ENCODE results near the gene MOSPD3. TPM values are rescaled to one million over a fixed set of nuclear protein-coding genes. Genes with fewer than 3 reads are reported as not detected.

Gene MOSPD3
- total and polyA plus RNA-seq, 2 of the 8 experiments (the other 6 are each of a cell fraction or from before 2014, with no cell fraction given): 20.7 to 21.4 TPM

DNA sequence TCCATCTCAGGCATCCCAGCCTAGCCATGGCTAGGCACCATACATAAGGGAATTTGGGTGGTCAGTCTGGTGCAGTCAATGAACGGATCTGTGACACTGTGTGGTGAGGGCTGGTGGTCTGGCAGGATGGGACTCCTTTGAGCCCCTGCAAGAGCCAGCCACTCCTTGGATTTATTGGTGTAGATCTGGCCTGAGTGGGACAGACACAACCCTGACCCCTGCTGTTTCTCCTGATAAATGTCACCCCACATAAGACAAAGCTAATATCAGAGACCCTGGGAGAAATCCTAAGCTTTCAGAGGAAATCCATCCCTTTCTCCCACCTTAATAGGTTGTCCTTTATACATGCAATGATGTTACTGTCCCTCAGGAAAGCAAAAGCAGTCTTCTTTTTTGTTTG is 23.9 kb upstream of the MOSPD3 start:
- POLR2A ChIA-PET (ENCODE audit: partially characterized antibody): interaction anchor here (0.6 to 10.0 kb wide), 9 partner anchors 9 to 159 kb away, joined by 3 to 172 read pairs (median 3); partner anchors contain the start of genes MEPCE, MOSPD3, PCOLCE and ZCWPW1
- no peak overlapping the region for H2BK20ac ChIP-seq (ENCODE audit: low read length)
- H3K9me3 ChIP-seq (ENCODE audit: insufficient read depth in 2 of 2, low read depth in 1 of 2, low read length in 1 of 2): no peaks in the 10 kb centered on the region
- no peak overlapping the region for H4K91ac ChIP-seq (replicated peaks; ENCODE audit: insufficient read length, low read length)
- no peaks in the 10 kb centered on the region; the same call in 1 of the 2 replicates for H3K79me1 ChIP-seq (ENCODE audit: low read depth, low read length)
- H2BK5ac ChIP-seq (ENCODE audit: low read depth, low read length): no peak overlapping the region
- no peaks in the 10 kb centered on the region for H3K36me3 ChIP-seq (ENCODE audit: control insufficient read depth in 2 of 4, insufficient read depth in 4 of 4, low read length in 3 of 4)
- no peak overlapping the region for H2BK120ac ChIP-seq (replicated peaks; ENCODE audit: low read depth, low read length)
- peaks cover 0 to 4% of the 10 kb centered on the region in 2 experiments for H4K20me1 ChIP-seq (replicated peaks in 1 of 2; ENCODE audit: control insufficient read depth in 1 of 2, insufficient read depth in 2 of 2, low read length in 2 of 2)
- H3K18ac ChIP-seq (ENCODE audit: extremely low read depth, low read length): no peak overlapping the region
- H2BK12ac ChIP-seq (ENCODE audit: low read depth, low read length): no peak overlapping the region
- WGBS, 2 experiments (ENCODE audit: extremely low coverage in 1 of 2, insufficient coverage in 1 of 2, insufficient read length in 1 of 2, insufficient replicate concordance in 2 of 2, low coverage in 1 of 2, low lambda C conversion rate in 2 of 2, missing lambda C conversion rate in 1 of 2): 81% methylated on average over 1 of the region's 1 CpG; no CpG with 5 or more reads in 1 of the 2 experiments
- H3K4ac ChIP-seq (replicated peaks; ENCODE audit: insufficient read length, low read depth, low read length): no peak overlapping the region
- H4K8ac ChIP-seq (ENCODE audit: extremely low read depth, insufficient read depth, low read length): no peak overlapping the region; the same call in 1 of the 2 replicates
- H3K56ac ChIP-seq (replicated peaks; ENCODE audit: insufficient read length, low read depth, low read length): no peak overlapping the region
- no peak overlapping the region for H3K14ac ChIP-seq (ENCODE audit: insufficient read length)
- FAIRE-seq (no peak), DNase-seq (ENCODE audit: low read depth in 1 of 2, low spot score in 2 of 2) (no peak)
- H3K9ac ChIP-seq (replicated peaks in 1 of 4; ENCODE audit: extremely low read depth in 1 of 4, low read depth in 3 of 4, low read length in 3 of 4): no peak overlapping the region
- CTCF ChIA-PET (ENCODE audit: partially characterized antibody): interaction anchor here (0.6 to 11.4 kb wide), 21 partner anchors 11 to 1830 kb away, joined by 3 to 171 read pairs (median 5); partner anchors contain the start of genes MOSPD3 and PCOLCE
- no peak overlapping the region for H3K4me2 ChIP-seq (ENCODE audit: insufficient read depth in 1 of 2, low read depth in 2 of 2, low read length in 2 of 2)
- no peak overlapping the region for H2AK5ac ChIP-seq (ENCODE audit: low read depth, low read length)
- no peak overlapping the region for H2BK15ac ChIP-seq (ENCODE audit: low read length)
- no peak overlapping the region for H2AFZ ChIP-seq (ENCODE audit: low read length)
- H4K5ac ChIP-seq (ENCODE audit: insufficient read length, low read depth, low read length): no peak overlapping the region
- no peak overlapping the region for H3K4me3 ChIP-seq (ENCODE audit: extremely low read depth in 1 of 4, insufficient read depth in 2 of 4, low read depth in 3 of 4, low read length in 4 of 4)
- no peak overlapping the region for H3K27ac ChIP-seq (ENCODE audit: low read depth, low read length)
- no peak overlapping the region for H3K23ac ChIP-seq (ENCODE audit: insufficient read length)
- H3K79me2 ChIP-seq (ENCODE audit: control insufficient read depth in 1 of 2, insufficient read depth in 2 of 2, low read length in 2 of 2): peaks cover 0 to 7% of the 10 kb centered on the region in 2 experiments; a peak in 1 of 4 replicates
- H3K27me3 ChIP-seq (replicated peaks in 1 of 4; ENCODE audit: control insufficient read depth in 3 of 4, extremely low read depth in 1 of 4, insufficient read depth in 3 of 4, low read length in 3 of 4): peaks cover 0 to 2% (median under 1%) of the 10 kb centered on the region in 4 experiments; a peak in 3 of 7 replicates
- TF ChIP-seq RAD21 (IDR thresholded peaks at IDR 0.05 in 1 of 2, conservative IDR thresholded peaks at IDR 0.05 in 1 of 2; ENCODE audit: low read depth in 2 of 2, low read length in 2 of 2) (peak in 1 of 2 experiments; percentile 22; a peak in 1 of 4 replicates), MAFK (IDR thresholded peaks at IDR 0.05; ENCODE audit: low read depth, low read length) (no peak)
- TF ChIP-seq, protein P1, sequence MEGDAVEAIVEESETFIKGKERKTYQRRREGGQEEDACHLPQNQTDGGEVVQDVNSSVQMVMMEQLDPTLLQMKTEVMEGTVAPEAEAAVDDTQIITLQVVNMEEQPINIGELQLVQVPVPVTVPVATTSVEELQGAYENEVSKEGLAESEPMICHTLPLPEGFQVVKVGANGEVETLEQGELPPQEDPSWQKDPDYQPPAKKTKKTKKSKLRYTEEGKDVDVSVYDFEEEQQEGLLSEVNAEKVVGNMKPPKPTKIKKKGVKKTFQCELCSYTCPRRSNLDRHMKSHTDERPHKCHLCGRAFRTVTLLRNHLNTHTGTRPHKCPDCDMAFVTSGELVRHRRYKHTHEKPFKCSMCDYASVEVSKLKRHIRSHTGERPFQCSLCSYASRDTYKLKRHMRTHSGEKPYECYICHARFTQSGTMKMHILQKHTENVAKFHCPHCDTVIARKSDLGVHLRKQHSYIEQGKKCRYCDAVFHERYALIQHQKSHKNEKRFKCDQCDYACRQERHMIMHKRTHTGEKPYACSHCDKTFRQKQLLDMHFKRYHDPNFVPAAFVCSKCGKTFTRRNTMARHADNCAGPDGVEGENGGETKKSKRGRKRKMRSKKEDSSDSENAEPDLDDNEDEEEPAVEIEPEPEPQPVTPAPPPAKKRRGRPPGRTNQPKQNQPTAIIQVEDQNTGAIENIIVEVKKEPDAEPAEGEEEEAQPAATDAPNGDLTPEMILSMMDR (IDR thresholded peaks at IDR 0.05; ENCODE audit: control extremely low read depth in 1 of 3, insufficient read depth in 1 of 3, low read depth in 1 of 3, low read length in 3 of 3): peak in 1 of 3 experiments; percentile 6; a peak in 1 of 4 replicates
- peaks cover 0 to 28% (median 18%) of the 10 kb centered on the region in 4 experiments; a peak in 6 of 7 replicates for H3K4me1 ChIP-seq (replicated peaks in 1 of 4; ENCODE audit: control insufficient read depth in 3 of 4, insufficient read depth in 4 of 4, low read length in 3 of 4)
- H3K23me2 ChIP-seq (ENCODE audit: low read depth, low read length): peaks cover 10% of the 10 kb centered on the region
